Rectal smooth muscle tissue (tissue), 1 donor: ENCODE measurements around the gene TNNT3.
"Not testable (repeated sequence)": the region's sequence is repeated elsewhere in the genome, so short reads cannot be mapped to it uniquely, and the experiment has no call there.

Source experiments
- H3K27ac ChIP-seq: one replicate; pipeline ENCODE4 v1.7.0; 2013; ENCODE audit warnings: low read depth, low read length, inconsistent platforms
- H3K27me3 ChIP-seq: one replicate; pipeline ENCODE4 v1.7.0; 2013; ENCODE audit warnings: low read length; ENCODE audit not compliant: control insufficient read depth, insufficient read depth
- H3K36me3 ChIP-seq: one replicate; pipeline ENCODE4 v1.7.0; 2013; ENCODE audit warnings: low read length; ENCODE audit not compliant: control insufficient read depth, insufficient read depth
- H3K4me1 ChIP-seq: one replicate; pipeline ENCODE4 v1.7.0; 2013; ENCODE audit warnings: low read length; ENCODE audit not compliant: control insufficient read depth, insufficient read depth
- H3K4me3 ChIP-seq: one replicate; pipeline ENCODE4 v1.7.0; 2013; ENCODE audit warnings: low read length
- H3K9ac ChIP-seq: one replicate; pipeline ENCODE4 v1.7.0; 2013; ENCODE audit warnings: low read length

TNNT3 gene

DNA sequence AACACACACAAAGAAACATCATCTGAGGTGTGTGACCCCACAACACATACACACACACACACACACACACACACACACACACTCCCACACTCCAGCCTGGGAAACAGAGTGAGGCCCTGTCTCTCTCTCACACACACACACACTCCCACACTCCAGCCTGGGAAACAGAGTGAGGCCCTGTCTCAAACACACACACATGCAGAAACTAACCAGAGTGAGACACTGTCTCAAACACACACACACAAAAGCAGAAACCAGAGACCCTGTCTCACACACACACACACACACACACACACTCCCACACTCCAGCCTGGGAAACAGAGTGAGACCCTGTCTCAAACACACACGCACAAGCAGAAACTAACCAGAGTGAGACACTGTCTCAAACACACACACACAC is 20.3 kb downstream of the TNNT3 start:
- H3K9ac ChIP-seq, H3K36me3 ChIP-seq, H3K4me3 ChIP-seq, H3K4me1 ChIP-seq, H3K27ac ChIP-seq, H3K27me3 ChIP-seq: not testable (repeated sequence)

DNA sequence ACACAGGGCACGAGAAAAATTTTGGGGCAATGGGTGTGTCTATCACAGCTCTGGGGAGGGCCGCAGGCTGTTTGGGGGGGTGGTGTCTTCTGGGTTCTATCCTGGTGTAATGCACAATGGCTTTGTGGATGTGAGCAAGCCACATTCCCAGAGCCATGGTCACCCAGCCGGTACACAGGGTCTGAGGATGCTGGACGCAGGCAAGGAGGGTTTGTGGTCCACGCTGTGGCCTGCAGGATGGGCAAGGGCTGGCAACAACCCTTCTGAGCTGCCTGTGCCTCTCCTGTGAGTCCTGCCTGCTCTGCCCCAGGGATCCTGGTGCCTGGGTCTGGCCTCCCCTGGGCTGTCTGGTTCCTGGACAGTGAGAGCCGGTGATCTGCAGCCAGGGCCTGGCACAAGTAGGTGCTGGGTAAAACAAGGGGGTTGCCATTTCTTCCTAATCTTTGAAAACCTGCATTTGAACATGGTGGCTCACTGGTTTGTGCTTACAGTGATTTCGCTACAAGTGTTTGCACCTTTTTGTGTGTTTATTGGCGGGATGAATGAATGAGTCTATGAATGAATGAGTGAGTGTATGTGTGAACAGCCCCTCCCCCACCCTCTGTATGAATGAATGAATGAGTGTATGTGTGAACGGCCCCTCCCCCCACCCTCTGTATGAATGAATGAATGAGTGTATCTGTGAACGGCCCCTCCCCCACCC is 23.2 kb downstream of the TNNT3 start:
- Histone ChIP-seq H3K36me3 (no peaks in the 10 kb centered on the region), H3K4me3 (no peak overlapping the region), H3K27ac (no peak overlapping the region), H3K4me1 (no peaks in the 10 kb centered on the region), H3K9ac (no peak overlapping the region), H3K27me3 (no peaks in the 10 kb centered on the region)

DNA sequence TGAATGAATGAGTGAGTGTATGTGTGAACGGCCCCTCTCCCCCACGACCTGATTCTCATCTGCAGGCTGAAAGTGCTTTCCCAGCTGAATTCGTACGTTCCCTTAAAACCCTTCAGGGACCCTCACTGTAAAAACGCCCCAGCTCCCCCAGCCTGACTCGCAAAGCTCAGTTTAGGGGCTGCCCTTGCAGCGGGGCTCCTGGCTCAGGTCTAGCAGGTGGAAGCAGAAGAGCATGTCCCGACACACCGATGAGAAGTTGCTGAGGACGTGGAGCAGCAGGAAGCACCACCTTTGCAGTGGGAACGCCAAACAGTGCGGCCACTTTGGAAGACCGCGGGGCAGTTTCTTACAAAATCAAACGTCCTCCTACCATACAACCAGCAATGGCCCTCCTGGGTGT is 24.1 kb downstream of the TNNT3 start:
- H3K27me3 ChIP-seq, result no peaks in the 10 kb centered on the region
- no peak overlapping the region for H3K9ac ChIP-seq
- H3K4me3 ChIP-seq, result no peak overlapping the region
- no peak overlapping the region for H3K27ac ChIP-seq
- no peaks in the 10 kb centered on the region for H3K4me1 ChIP-seq
- no peaks in the 10 kb centered on the region for H3K36me3 ChIP-seq

DNA sequence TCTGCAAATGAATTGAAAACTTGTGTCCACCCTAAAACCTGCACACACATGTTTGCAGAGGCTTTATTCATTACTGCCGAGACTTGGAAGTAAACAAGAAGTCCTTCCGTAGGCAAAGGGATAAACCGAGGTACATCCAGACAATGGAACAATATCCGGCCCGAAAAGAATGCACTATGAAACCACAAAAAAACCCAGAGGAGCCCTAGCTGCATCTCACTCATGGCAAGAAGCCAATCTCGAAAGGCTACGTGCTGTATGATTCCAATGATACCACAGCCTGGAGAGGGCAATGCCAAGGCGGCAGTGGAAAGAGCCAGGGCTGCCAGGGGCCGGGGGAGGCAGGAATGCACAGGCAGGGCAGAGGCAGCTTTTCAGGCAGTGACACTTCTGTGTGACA is 24.5 kb downstream of the TNNT3 start:
- Histone ChIP-seq H3K9ac (no peak overlapping the region), H3K36me3 (no peaks in the 10 kb centered on the region), H3K4me3 (no peak overlapping the region), H3K4me1 (no peaks in the 10 kb centered on the region), H3K27me3 (no peaks in the 10 kb centered on the region), H3K27ac (no peak overlapping the region)

DNA sequence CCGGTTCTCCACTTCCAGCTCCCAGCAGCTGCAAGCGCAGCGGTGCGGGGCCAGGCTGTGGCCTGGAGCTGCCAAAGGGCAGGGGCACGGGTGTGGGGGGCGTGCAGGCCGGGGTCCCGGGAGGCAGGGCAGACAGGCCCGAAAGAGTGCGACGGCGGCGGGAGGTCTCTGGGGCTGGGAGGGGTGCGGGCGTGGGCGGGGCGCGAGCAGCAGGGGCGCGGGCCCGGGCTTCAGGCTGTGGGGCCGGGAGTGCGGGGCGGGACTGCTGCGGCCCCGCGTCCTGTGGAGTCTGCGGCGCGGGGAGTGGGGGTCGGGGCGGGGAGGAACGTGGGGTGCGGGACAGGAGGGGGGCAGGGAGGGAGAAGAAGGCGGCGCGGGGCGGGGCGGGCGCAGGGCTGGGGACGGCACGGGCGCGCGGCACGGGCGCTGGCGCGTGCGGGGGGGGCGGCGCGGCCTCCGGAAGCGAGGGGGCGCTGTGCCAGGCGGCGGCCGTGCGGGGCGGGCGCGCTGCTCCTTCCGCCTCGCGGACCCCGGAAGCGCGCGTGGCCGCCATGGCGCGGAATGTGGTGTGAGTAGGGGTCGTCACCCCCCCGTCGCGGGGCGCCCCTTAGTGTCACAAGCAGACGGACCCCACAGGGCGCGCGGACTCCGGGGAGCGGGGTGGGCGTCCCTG is 27.4 kb downstream of the TNNT3 start, which contains the start of gene MRPL23:
MRPL23 (plus strand) TSS at position 521 of the 673 bp plus-strand sequence; CDS start at position 552, 31 bp downstream.
- Histone ChIP-seq H3K4me1 (no peaks in the 10 kb centered on the region), H3K4me3 (no peak within 1 kb of the TSS), H3K27ac (no peak within 1 kb of the TSS), H3K36me3 (no peaks in the 10 kb centered on the region), H3K27me3 (no peaks in the 10 kb centered on the region), H3K9ac (no peak within 1 kb of the TSS)

DNA sequence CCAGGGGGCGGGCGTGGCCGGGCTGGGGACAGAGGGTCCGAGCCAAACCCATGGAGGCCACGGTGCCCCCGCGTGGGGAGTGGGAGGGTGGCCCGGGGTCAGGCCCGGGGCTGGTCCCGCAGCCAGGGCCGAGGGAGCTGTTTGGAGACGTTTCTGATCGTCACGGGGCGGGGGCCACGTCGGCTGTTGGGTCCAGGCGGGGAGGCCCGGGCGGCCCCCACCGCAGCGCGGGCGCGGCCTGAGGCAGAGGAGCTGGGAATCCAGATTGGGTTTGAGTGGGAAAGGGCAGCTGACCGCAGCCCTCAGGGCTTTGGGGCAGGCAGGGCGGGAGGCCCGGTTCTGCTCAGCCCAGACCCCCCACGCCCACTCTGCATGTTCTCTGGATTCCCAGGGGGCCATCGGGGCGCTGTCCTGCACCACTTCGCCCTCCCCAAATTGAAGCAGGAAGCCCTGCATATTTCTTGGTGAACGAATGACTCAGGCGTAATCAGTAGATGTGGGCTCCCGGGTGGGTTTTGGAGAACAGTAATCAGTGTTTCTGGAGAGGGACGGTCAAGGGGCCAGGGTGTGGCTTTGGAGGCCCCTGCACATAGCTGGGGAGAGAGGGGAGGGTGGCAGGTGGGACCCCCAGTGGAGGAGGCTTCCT is 28.2 kb downstream of the TNNT3 start:
- Histone ChIP-seq H3K27me3 (no peaks in the 10 kb centered on the region), H3K36me3 (no peaks in the 10 kb centered on the region), H3K4me1 (no peaks in the 10 kb centered on the region), H3K4me3 (no peak overlapping the region), H3K27ac (no peak overlapping the region), H3K9ac (no peak overlapping the region)

DNA sequence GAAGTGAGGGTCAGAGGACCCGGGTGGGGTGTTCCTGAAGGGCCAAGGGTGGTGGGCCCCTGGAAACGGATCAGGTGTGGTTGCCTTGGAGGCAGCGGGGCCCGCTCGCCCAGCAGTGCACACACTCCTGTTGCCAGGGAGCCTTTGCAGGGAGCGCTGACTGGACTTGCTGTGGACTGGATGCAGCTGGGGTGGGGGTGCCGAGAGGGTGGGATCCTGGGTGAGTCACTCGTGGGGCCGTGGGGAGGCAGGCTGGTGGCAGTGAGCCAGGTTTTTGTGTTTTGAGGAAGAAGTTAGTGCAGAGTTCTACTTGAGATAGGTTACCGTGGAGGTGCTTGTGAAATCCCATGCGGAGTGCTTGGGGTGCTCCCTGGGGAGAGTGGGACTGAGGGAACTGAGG is 28.9 kb downstream of the TNNT3 start:
- Histone ChIP-seq H3K9ac (no peak overlapping the region), H3K4me1 (no peaks in the 10 kb centered on the region), H3K36me3 (no peaks in the 10 kb centered on the region), H3K27ac (no peak overlapping the region), H3K27me3 (no peaks in the 10 kb centered on the region), H3K4me3 (no peak overlapping the region)

DNA sequence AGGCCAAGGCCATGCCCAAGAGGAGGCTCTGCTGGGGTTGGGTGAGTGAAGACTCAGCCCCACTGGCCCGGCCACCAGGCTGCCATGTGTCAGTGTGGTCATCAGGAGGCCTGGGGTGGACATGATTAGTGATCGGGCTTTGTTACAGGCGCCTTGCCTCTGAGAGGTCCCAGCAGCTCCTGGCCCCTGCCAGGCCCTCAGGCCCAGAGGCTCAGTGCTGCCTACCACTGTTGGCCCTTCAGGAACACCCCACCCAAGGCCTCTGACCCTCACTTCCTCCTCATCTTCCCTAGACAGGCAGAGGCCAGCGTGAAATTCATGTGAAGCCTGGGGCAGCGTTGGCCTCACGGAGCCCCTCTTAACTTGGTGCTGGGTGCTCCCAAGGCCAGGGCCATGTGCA is 29.8 kb downstream of the TNNT3 start:
- H3K4me3 ChIP-seq, result no peak overlapping the region
- H3K36me3 ChIP-seq, result no peaks in the 10 kb centered on the region

DNA sequence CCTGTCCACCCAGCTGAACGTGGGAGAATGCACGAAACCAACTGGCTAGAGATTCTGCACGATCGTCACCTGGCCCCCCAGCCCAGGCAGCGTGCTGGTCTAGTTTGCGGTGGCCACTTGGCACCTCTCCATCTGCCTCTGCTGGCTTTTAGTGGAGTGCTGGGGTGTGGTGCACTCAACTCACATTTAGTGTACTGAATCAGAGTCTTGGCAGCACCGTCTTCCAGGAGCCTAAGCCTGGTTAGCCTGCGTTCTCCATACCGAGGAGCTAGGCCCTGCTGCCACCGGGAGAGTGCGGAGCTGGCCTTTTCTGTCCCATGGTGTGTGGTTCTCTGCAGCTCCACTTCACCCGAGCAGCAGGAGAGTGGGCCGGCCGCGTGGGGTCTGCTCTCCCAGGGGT is 30.4 kb downstream of the TNNT3 start:
- Histone ChIP-seq H3K36me3 (no peaks in the 10 kb centered on the region), H3K4me3 (no peak overlapping the region), H3K27me3 (no peaks in the 10 kb centered on the region), H3K4me1 (no peaks in the 10 kb centered on the region), H3K9ac (no peak overlapping the region), H3K27ac (no peak overlapping the region)

More for the DNA sequence above, 29.8 kb downstream of the TNNT3 start:
- Histone ChIP-seq H3K27me3 (no peaks in the 10 kb centered on the region), H3K4me1 (no peaks in the 10 kb centered on the region), H3K27ac (no peak overlapping the region), H3K9ac (no peak overlapping the region)

DNA sequence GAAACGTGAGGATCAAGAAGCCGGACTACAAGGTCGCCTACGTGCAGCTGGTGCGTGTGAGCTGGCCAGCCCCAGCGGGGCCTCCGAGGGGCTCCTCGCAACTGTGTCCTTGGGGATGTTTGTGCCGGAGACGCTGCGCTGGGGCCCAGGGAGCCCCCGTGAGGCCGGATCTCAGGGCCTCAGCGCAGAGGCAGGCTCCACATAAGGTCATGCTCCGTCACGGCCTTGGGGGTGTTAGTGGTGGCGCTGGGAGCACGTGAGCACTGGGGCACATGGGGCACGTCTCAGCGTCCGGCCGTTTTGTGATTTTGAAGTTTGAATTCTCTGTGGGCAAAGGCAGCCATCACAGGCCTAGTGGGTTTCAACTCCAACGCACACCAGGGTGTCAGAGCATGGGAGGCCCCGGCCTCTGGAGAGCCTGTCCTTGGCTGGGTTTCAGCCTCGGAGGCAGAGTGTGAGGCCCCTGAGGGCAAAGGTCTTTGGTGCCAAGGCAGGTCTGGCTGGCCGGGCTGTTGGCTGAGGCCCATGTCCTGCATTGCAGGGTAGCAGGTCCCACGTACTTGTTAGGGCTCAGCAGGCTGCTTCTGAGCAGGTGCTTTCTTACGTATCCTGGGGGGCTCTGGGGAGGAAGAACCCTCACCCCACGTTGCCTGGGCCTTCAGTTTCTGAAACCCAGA is 33.4 kb downstream of the TNNT3 start:
- Histone ChIP-seq H3K9ac (no peak overlapping the region), H3K27me3 (no peaks in the 10 kb centered on the region), H3K4me3 (no peak overlapping the region), H3K4me1 (no peaks in the 10 kb centered on the region), H3K27ac (no peak overlapping the region), H3K36me3 (no peaks in the 10 kb centered on the region)

DNA sequence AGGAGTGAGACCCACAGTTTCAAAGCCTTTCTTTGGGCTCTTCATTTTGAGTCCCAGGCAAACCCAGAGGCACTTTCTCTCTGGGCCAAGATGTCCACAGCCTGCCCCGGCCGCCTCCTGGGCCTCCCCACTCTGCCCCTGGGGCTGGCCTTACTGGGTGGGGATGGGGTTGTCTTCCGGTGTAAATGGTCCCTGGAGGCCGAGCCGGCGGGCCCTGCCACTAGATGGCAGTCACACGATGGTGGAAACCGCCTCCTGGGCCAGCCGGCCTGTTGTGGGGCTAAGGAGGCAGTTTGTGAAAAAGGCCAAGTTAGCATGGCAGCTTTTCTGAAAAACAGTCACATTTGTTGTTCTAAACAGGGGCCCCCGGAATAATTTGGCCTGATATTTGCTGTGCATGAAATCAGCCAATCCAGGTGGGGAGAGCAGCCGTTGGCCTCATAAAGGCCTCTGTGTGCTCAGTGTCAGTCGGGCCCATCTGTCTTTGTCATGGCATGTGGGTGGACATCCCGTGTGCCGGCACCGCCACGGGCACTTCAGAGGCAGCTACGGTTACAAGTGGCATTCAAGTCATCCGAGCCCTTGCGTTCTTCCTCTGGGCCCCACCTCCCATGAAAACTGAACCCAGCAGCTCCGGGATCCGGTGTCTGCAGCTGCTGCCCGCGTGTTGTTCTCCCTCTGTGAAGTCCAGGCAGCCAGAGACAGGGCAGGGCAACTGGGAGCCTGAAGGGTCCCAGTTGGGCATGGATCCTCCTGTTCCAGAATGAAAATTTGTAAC is 34.2 kb downstream of the TNNT3 start:
- no peaks in the 10 kb centered on the region for H3K36me3 ChIP-seq
- no peak overlapping the region for H3K4me3 ChIP-seq
- no peak overlapping the region for H3K27ac ChIP-seq
- H3K9ac ChIP-seq, result no peak overlapping the region
- no peaks in the 10 kb centered on the region for H3K4me1 ChIP-seq
- H3K27me3 ChIP-seq, result no peaks in the 10 kb centered on the region

DNA sequence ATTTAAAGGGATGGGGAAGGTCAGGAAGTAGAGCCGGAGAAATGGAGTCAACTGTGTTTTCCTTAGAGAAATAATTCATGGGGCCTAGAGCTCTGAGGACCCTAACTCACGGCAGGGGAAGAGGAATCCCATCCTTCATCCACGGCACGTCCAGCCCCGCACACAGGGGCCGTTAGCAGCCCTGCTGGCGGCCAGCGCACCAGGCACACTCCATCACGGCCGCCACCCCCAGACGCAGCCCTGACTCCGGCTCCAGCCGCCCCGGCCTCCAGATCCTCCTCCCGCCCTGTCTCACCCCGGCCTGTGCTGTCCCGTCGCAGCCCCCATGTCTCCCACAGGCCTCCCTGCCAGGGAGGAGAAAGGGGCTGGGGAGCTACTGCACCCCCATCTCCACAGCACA is 38.9 kb downstream of the TNNT3 start:
- Histone ChIP-seq H3K4me3 (no peak overlapping the region), H3K9ac (no peak overlapping the region), H3K27me3 (no peaks in the 10 kb centered on the region), H3K27ac (no peak overlapping the region), H3K4me1 (no peaks in the 10 kb centered on the region), H3K36me3 (no peaks in the 10 kb centered on the region)
